ENCODE results near the gene POLR2E. TPM values are rescaled to one million over a fixed set of nuclear protein-coding genes. Genes with fewer than 3 reads are reported as not detected.

Gene POLR2E
- 140 TPM in 2 replicates for total RNA-seq (2016; rRNA removed; fragmentation: Illumina TruSeq; extraction: Trizol)
- 43.4 and 44.8 TPM in 2 replicates for total RNA-seq (2016; cell fraction: cytosol; rRNA removed; fragmentation: Illumina TruSeq; extraction: Trizol; ENCODE audit: low read depth)
- 135 and 141 TPM in 2 replicates for total RNA-seq (2016; cell fraction: insoluble cytoplasmic fraction; rRNA removed; fragmentation: Illumina TruSeq; extraction: Trizol)
- 89.0 and 92.5 TPM in 2 replicates for total RNA-seq (2016; cell fraction: membrane; rRNA removed; fragmentation: Illumina TruSeq; extraction: Trizol)
- 54.0 and 55.3 TPM in 2 replicates for total RNA-seq (2016; cell fraction: nucleus; rRNA removed; fragmentation: Illumina TruSeq; extraction: Trizol)
- 272 and 305 TPM in 2 replicates for polyA plus RNA-seq (2011; rRNA removed)
- polyA plus RNA-seq (2011; cell fraction: cytosol; rRNA removed) = 222 and 337 TPM in 2 replicates
- 150 and 188 TPM in 2 replicates for polyA plus RNA-seq (2011; cell fraction: nucleus; rRNA removed)
- polyA plus RNA-seq (2012) = 201 and 222 TPM in 2 replicates
- polyA plus RNA-seq (2016; cell fraction: cytosol; fragmentation: Illumina TruSeq; extraction: Trizol; ENCODE audit: low read depth) = 94.9 and 102 TPM in 2 replicates
- 246 and 282 TPM in 2 replicates for polyA plus RNA-seq (2016; cell fraction: insoluble cytoplasmic fraction; fragmentation: Illumina TruSeq; extraction: Trizol; ENCODE audit: low read depth)
- 145 and 159 TPM in 2 replicates for polyA plus RNA-seq (2016; cell fraction: membrane; fragmentation: Illumina TruSeq; extraction: Trizol; ENCODE audit: low read depth)
- polyA plus RNA-seq (2016; cell fraction: nucleus; fragmentation: Illumina TruSeq; extraction: Trizol; ENCODE audit: insufficient read depth, low read depth) = 179 TPM in 2 replicates
- polyA minus RNA-seq (2011; rRNA and poly(A)+ RNA removed; ENCODE audit: low replicate concordance) = 343 and 389 TPM in 2 replicates
- polyA minus RNA-seq (2011; cell fraction: cytosol; rRNA and poly(A)+ RNA removed) = 104 and 129 TPM in 2 replicates
- polyA minus RNA-seq (2011; cell fraction: nucleus; rRNA and poly(A)+ RNA removed) = 39.5 and 42.0 TPM in 2 replicates
- Bru-seq, nascent RNA = percentile 76 among the genes with signal in this experiment
- percentile 94 among the genes with signal in this experiment for BruChase-seq, experiment 1, labeled RNA remaining after a 6-hour chase
- percentile 87 among the genes with signal in this experiment for BruChase-seq, experiment 2, labeled RNA remaining after a 2-hour chase
- long read RNA-seq, experiment 1, transcript POLR2E-205 (7 exons, 2,441 nt) = minor isoform, 9 of 524 reads
- long read RNA-seq, experiment 1, transcript POLR2E-213 (8 exons, 2,831 nt) = major isoform, 469 of 524 reads
- long read RNA-seq, experiment 1, partial matches to known transcripts = 15 of 524 reads
- long read RNA-seq, experiment 1, other reads (novel, unspliced or antisense) = 26 of 524 reads
- long read RNA-seq, experiment 2, transcript POLR2E-213 (8 exons, 2,831 nt) = major isoform, 316 of 405 reads
- long read RNA-seq, experiment 2, transcript POLR2E-205 (7 exons, 2,441 nt) = minor isoform, 5 of 405 reads
- long read RNA-seq, experiment 2, partial matches to known transcripts = 23 of 405 reads
- long read RNA-seq, experiment 2, other reads (novel, unspliced or antisense) = 51 of 405 reads

GRCh38 chr19:1094978-1095701, at the start of gene POLR2E:
Gene POLR2E (minus strand): TSS chr19:1095375. CDS start chr19:1095315, 60 bp downstream.
- H3K9ac ChIP-seq (ENCODE audit: insufficient read depth, low read depth, low read length) = peak within 1 kb of the TSS; percentile 92
- intact Hi-C loops (cut with micrococcal nuclease; ENCODE audit: unreplicated experiment) (loop anchor here (5.0 kb wide), 1 partner anchor 617 kb away; no protein-coding TSS in a partner anchor), in situ Hi-C loops (cut with HindIII; ENCODE audit: extremely low pct_ligation_motif_present, low pct_unique_long_range_greater_than_20kb) (no loop called here)
- no CpG with 5 or more reads among the region's 81 CpGs for WGBS (ENCODE audit: low lambda C conversion rate)
- no peaks in the 10 kb centered on the region for H3K9me3 ChIP-seq (ENCODE audit: low read length)
- H3K36me3 ChIP-seq (replicated peaks in 1 of 2; ENCODE audit: control insufficient read depth in 1 of 2, insufficient read depth in 2 of 2, low read length in 2 of 2) = peaks cover 8 to 21% of the 10 kb centered on the region in 2 experiments
- H3K4me3 ChIP-seq (replicated peaks in 1 of 3; ENCODE audit: insufficient read depth in 1 of 3, low read depth in 2 of 3, low read length in 3 of 3) = peak within 1 kb of the TSS; percentile 91 to 99 (median 97)
- H2AFZ ChIP-seq (ENCODE audit: low read length) = no peak within 1 kb of the TSS
- ChIA-PET POLR2A (interaction anchor here (2.6 kb wide), 1 partner anchor 8 kb away, joined by 9 read pairs; no protein-coding TSS in a partner anchor), CTCF (ENCODE audit: low intra/inter-chr PET ratio, low total read pairs) (no interaction called here)
- H3K4me2 ChIP-seq (ENCODE audit: low read depth, low read length) = peak within 1 kb of the TSS; percentile 89
- DNase-seq (ENCODE audit: low spot score) (peak; percentile 94), FAIRE-seq (peak; percentile 93), ATAC-seq (peak; percentile 73)
- peaks cover 16% of the 10 kb centered on the region for H4K20me1 ChIP-seq (ENCODE audit: insufficient read depth, low read length)
- no peaks in the 10 kb centered on the region; a peak in 1 of 5 replicates for H3K27me3 ChIP-seq (ENCODE audit: control insufficient read depth in 1 of 2, insufficient read depth in 2 of 2, low read length in 2 of 2)
- H3K27ac ChIP-seq (ENCODE audit: extremely low read length, insufficient read depth, low read length) = peak within 1 kb of the TSS; percentile 57
- peaks cover 30% of the 10 kb centered on the region for H3K79me2 ChIP-seq (ENCODE audit: insufficient read depth, low read length)
- peaks cover 55% of the 10 kb centered on the region for H3K4me1 ChIP-seq (ENCODE audit: insufficient read depth, low read length)
- no TSS peak for BruUV-seq (replicated peaks)
- peak; percentile 81 for TF ChIP-seq SAP130 (CRISPR knock-in tag; IDR thresholded peaks at IDR 0.05; ENCODE audit: low read depth)
- TF ChIP-seq TBP (CRISPR knock-in tag; IDR thresholded peaks at IDR 0.05) = no peak
- TF ChIP-seq MBNL3 (CRISPR knock-in tag; conservative IDR thresholded peaks at IDR 0.05) = no peak
- TF ChIP-seq PATZ1 (CRISPR knock-in tag; IDR thresholded peaks at IDR 0.05) = peak; percentile 59
- no peak for TF ChIP-seq HOMEZ (CRISPR knock-in tag; IDR thresholded peaks at IDR 0.05; ENCODE audit: low read depth)
- no peak for TF ChIP-seq HOXA9 (CRISPR knock-in tag; IDR thresholded peaks at IDR 0.05; ENCODE audit: borderline replicate concordance)
- no peak for TF ChIP-seq SMAD9 (CRISPR knock-in tag; IDR thresholded peaks at IDR 0.05)
- TF ChIP-seq ZNF468 (CRISPR knock-in tag; IDR thresholded peaks at IDR 0.05) = 0 out of 2 replicates have a peak, but pooled peaks have one; percentile 9
- TF ChIP-seq PAX8 (CRISPR knock-in tag; IDR thresholded peaks at IDR 0.05; ENCODE audit: borderline replicate concordance) = peak; percentile 67; the same call in 1 of the 2 replicates
- TF ChIP-seq ZNF563 (CRISPR knock-in tag; IDR thresholded peaks at IDR 0.05) = 0 out of 2 replicates have a peak, but pooled peaks have one; percentile 22
- TF ChIP-seq MED13 (CRISPR knock-in tag; IDR thresholded peaks at IDR 0.05) = peak; percentile 74; the same call in 1 of the 2 replicates
- TF ChIP-seq, protein P1, sequence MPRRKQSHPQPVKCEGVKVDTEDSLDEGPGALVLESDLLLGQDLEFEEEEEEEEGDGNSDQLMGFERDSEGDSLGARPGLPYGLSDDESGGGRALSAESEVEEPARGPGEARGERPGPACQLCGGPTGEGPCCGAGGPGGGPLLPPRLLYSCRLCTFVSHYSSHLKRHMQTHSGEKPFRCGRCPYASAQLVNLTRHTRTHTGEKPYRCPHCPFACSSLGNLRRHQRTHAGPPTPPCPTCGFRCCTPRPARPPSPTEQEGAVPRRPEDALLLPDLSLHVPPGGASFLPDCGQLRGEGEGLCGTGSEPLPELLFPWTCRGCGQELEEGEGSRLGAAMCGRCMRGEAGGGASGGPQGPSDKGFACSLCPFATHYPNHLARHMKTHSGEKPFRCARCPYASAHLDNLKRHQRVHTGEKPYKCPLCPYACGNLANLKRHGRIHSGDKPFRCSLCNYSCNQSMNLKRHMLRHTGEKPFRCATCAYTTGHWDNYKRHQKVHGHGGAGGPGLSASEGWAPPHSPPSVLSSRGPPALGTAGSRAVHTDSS (CRISPR knock-in tag; conservative IDR thresholded peaks at IDR 0.05) = 0 out of 2 replicates have a peak, but pooled peaks have one; percentile 82
